AG10803 (cell line): ENCODE data around the gene WWTR1.

Experiments
- DNase-seq: peaks from one replicate; pipeline ENCODE4 v3.0.0; 2010; ENCODE audit warnings: low read depth
- H3K4me3 ChIP-seq: 2 replicates; pipeline ENCODE4 v1.5.1; 2011; ENCODE audit warnings: mild to moderate bottlenecking, low read length, control low read depth
- CTCF ChIP-seq: conservative IDR thresholded peaks from 2 replicates; pipeline ENCODE4 v1.5.1; 2011; ENCODE audit warnings: mild to moderate bottlenecking, low read length, control low read depth, inconsistent platforms

Gene WWTR1

DNA sequence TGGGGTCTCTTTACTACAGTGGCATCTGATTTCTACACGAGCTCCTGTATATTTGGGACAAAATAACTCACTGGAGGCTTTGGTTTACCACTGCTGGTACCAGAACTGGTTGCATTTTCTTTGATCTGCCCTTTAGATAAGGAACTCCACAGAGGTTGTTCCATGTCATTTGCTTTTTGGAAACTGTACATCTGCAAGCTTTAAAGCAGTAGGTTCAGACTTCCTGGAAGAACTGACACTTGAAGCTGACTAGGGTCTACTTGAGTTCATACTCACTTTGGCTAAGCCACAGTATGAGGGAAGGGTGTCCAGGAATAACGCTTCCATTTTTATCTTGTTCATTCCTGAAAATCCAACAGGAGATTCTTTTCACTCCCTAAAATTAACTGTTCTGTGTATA is 86.4 kb downstream of the WWTR1 start:
- DNase-seq: no peak
- TF ChIP-seq CTCF: no peak

GRCh38 chr3:149570016-149570415 is 87.8 kb downstream of the WWTR1 start:
- TF ChIP-seq CTCF: no peak
- H3K4me3 ChIP-seq: no peak overlapping the region
- DNase-seq: no peak

More for the DNA sequence above, 86.4 kb downstream of the WWTR1 start:
- no peak overlapping the region for H3K4me3 ChIP-seq

DNA sequence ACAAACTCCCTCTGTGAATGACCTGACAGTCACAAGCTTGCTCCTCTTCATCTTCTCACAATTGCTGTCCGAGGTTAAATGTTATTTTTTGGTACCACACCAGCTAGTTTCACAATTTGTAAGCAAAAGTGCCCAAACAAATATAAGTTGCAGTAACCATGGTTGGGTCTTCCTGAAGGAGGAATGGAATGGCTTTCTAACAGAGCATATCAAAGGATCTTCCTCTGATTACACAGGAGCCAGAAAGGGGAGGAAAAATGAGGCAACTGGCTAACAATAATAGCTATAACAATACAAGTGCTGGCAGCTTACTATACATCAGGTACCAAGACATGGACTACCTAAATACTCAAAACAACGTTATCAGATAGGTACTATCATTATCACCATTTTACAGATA is 90.4 kb downstream of the WWTR1 start:
- no peak overlapping the region for H3K4me3 ChIP-seq
- TF ChIP-seq CTCF: no peak
- no peak for DNase-seq

- no peak overlapping the region for H3K4me3 ChIP-seq
- DNase-seq: peak; percentile 82
Observed at GRCh38 chr3:149566292-149566975, 91.4 kb downstream of the WWTR1 start.

DNA sequence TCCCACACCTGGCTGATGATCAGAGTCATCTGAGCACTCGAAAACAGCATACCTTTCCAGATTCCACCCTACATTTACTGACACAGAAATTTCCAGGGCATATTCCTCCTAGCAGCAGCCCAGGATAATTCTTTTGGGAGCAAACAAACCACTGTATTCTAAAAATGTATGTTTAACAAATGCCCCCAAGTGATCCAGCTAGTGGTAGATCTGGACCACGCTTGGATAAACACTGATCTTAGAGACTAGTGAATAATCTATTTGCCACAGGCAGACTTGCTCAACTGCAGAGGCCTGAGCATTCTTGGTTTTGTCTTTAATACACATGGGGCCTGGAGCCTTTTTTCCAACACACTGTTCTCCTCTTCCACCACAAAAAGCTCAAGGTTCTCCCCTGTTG is 93.7 kb downstream of the WWTR1 start:
- DNase-seq: peak; percentile 33
- TF ChIP-seq CTCF: no peak
- H3K4me3 ChIP-seq: no peak overlapping the region

More at GRCh38 chr3:149566292-149566975, 91.4 kb downstream of the WWTR1 start:
- no peak for TF ChIP-seq CTCF

GRCh38 chr3:149563114-149563513 is 94.7 kb downstream of the WWTR1 start:
- H3K4me3 ChIP-seq: no peak overlapping the region
- no peak for DNase-seq
- no peak for TF ChIP-seq CTCF

GRCh38 chr3:149560617-149561016 is 97.2 kb downstream of the WWTR1 start:
- no peak for DNase-seq
- no peak for TF ChIP-seq CTCF
- no peak overlapping the region for H3K4me3 ChIP-seq
